NB4 (cell line): Measurements from ENCODE around the gene MACROD2.

Experiments used
- MYC ChIP-seq: IDR thresholded peaks from 2 replicates; pipeline ENCODE4 v1.6.1; 2011; ENCODE audit warnings: low read depth, low read length
- POLR2A ChIP-seq: IDR thresholded peaks from 2 replicates; pipeline ENCODE4 v1.6.1; 2011; ENCODE audit warnings: mild to moderate bottlenecking; ENCODE audit not compliant: insufficient read length; ENCODE audit errors: extremely low read depth
- TF ChIP-seq, protein P1 (sequence below): IDR thresholded peaks from one replicate; pipeline ENCODE4 v1.5.1; 2012; ENCODE audit warnings: low read depth, low read length
- TF ChIP-seq, protein P2 (sequence below): IDR thresholded peaks from 2 replicates; pipeline ENCODE4 v1.6.1; 2011; ENCODE audit warnings: low read depth, low read length

DNA sequence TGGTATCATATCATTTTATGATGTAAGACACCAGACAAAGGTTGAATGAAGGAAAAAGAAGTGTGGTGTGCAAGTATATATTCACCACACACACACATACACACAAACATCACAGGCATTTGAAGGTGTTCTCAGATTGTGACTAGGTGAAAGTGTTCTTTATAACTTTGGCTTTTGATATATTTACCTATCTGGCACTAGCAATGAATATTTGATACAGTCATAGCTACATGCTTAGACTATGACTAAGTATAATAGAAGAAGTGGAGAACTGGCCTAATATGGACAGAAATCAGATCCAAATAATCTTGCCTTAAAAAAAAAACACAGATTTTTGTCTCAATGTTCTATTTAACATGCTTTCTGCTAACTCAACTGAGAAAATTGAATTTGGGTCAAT is 1768.0 kb downstream of the MACROD2 start:
- TF ChIP-seq POLR2A (no peak), MYC (no peak)
- TF ChIP-seq, protein P1, sequence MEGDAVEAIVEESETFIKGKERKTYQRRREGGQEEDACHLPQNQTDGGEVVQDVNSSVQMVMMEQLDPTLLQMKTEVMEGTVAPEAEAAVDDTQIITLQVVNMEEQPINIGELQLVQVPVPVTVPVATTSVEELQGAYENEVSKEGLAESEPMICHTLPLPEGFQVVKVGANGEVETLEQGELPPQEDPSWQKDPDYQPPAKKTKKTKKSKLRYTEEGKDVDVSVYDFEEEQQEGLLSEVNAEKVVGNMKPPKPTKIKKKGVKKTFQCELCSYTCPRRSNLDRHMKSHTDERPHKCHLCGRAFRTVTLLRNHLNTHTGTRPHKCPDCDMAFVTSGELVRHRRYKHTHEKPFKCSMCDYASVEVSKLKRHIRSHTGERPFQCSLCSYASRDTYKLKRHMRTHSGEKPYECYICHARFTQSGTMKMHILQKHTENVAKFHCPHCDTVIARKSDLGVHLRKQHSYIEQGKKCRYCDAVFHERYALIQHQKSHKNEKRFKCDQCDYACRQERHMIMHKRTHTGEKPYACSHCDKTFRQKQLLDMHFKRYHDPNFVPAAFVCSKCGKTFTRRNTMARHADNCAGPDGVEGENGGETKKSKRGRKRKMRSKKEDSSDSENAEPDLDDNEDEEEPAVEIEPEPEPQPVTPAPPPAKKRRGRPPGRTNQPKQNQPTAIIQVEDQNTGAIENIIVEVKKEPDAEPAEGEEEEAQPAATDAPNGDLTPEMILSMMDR: no peak
- TF ChIP-seq, protein P2, sequence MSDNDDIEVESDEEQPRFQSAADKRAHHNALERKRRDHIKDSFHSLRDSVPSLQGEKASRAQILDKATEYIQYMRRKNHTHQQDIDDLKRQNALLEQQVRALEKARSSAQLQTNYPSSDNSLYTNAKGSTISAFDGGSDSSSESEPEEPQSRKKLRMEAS: no peak
